Measurements from ENCODE around the gene ZNF649. TPM values are rescaled to one million over a fixed set of nuclear protein-coding genes. Genes with fewer than 3 reads are reported as not detected.

ZNF649 gene
- total and polyA plus RNA-seq, 4 donors: 1.5 to 15.3 (median 11.4) TPM

DNA sequence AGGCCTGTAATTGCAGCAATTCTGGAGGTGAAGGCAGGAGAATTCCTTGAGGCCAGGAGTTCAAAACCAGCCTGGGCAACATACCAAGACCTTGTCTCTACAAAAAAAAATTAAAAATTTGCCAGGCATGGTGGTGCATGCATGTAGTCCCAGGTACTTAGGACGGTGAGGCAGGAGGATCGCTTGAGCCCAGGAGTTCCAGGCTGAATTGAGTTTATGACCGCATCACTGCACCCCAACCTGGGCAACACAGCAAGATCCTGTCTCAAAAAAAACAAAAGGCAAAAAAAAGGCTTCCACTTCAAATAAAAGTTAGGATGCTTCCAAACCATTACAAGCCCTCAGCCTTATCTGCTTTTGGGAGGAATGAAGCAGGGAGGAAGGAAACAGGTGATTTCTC is 22.3 kb downstream of the ZNF649 start:
- no peak for ATAC-seq (ENCODE audit: low FRiP score)
- no peaks in the 10 kb centered on the region for H3K27me3 ChIP-seq (ENCODE audit: control insufficient read depth in 1 of 2, insufficient read depth in 2 of 2, low read length in 1 of 2)
- 98% methylated on average over 3 of the region's 3 CpGs for WGBS, 2 donors
- H3K4me1 ChIP-seq (ENCODE audit: control insufficient read depth in 1 of 2, insufficient read depth in 2 of 2, low read length in 2 of 2): no peaks in the 10 kb centered on the region
- H3K36me3 ChIP-seq (ENCODE audit: control insufficient read depth in 1 of 2, insufficient read depth in 2 of 2, low read length in 1 of 2): peaks cover 16 to 25% of the 10 kb centered on the region in 2 donors
- no peak overlapping the region for H3K4me3 ChIP-seq (ENCODE audit: low read length in 2 of 2)
- intact Hi-C loops (cut with DNase I): no loop called here
- no peak for DNase-seq
- H3K9me3 ChIP-seq (ENCODE audit: control insufficient read depth, low read length): peaks cover 13% of the 10 kb centered on the region
- no peak overlapping the region for H3K27ac ChIP-seq (ENCODE audit: low read depth in 1 of 2, low read length in 2 of 2)

DNA sequence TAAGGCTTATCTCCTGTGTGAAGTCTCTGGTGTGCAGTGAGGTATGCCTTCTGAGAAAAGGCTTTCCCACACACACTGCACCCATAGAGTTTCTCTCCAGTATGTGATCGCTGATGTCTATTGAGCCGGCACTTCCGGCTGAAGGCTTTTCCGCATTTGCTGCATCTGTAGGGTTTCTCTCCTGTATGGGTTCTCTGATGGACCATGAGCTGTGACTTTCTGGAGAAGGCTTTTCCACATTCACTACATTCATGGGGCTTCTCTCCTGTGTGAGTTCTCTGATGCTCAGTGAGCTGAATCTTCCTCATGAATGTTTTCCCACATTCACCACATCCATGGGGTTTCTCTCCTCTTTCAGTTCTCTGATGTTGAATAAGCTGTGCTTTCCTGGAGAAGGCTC is 31.7 kb downstream of the ZNF649 start:
- WGBS, 2 donors: 97 to 99% methylated on average over 4 of the region's 4 CpGs
- Histone ChIP-seq H3K27me3 (ENCODE audit: control insufficient read depth in 1 of 2, insufficient read depth in 2 of 2, low read length in 1 of 2) (no peaks in the 10 kb centered on the region), H3K4me1 (ENCODE audit: control insufficient read depth in 1 of 2, insufficient read depth in 2 of 2, low read length in 2 of 2) (no peaks in the 10 kb centered on the region), H3K36me3 (ENCODE audit: control insufficient read depth in 1 of 2, insufficient read depth in 2 of 2, low read length in 1 of 2) (peaks cover 18 to 38% of the 10 kb centered on the region in 2 donors), H3K27ac (ENCODE audit: low read depth in 1 of 2, low read length in 2 of 2) (no peak overlapping the region), H3K4me3 (ENCODE audit: low read length in 2 of 2) (no peak overlapping the region), H3K9me3 (ENCODE audit: control insufficient read depth, low read length) (peaks cover 39% of the 10 kb centered on the region)
- no peak for ATAC-seq (ENCODE audit: low FRiP score)
- DNase-seq: no peak
- intact Hi-C loops (cut with DNase I): no loop called here

DNA sequence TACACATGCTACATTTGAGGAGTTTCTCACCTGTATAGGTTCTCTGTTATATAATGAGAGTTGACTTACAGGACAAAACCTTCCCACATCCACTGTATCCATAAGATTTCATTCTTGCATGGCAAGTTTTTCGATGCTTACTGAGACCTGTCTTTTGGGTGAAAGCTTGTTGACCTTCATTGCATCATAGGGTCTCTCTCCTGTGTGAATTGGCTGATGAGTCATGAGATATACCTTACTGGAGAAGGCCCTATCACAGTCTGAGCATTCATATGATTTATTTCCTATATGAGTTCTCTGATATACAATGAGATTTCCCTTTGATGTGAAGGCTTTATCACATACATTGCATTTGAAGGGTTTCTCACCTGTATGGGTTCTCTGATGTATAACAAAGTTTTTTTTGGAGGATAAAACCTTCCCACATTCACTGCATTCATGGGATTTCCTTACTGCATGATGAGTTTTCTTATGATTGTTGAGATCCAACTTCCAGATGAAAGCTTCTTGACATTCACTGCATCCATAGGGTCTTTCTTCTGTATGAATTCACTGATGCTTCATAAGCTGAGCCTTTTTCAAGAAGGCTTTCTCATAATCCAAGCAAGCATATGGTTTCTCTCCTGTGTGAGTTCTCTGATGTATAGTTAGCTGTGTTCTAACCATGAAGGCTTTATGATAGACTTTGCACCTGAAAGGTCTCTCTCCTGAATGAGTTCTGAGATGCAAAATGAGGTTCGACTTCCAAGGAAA is 42.8 kb downstream of the ZNF649 start:
- ATAC-seq (ENCODE audit: low FRiP score) (no peak), DNase-seq (no peak)
- intact Hi-C loops (cut with DNase I): no loop called here
- H3K36me3 ChIP-seq (ENCODE audit: control insufficient read depth in 1 of 2, insufficient read depth in 2 of 2, low read length in 1 of 2): peaks cover 0 to 2% of the 10 kb centered on the region in 2 donors
- no peaks in the 10 kb centered on the region for H3K4me1 ChIP-seq (ENCODE audit: control insufficient read depth in 1 of 2, insufficient read depth in 2 of 2, low read length in 2 of 2)
- H3K27ac ChIP-seq (ENCODE audit: low read depth in 1 of 2, low read length in 2 of 2): no peak overlapping the region
- no peaks in the 10 kb centered on the region for H3K27me3 ChIP-seq (ENCODE audit: control insufficient read depth in 1 of 2, insufficient read depth in 2 of 2, low read length in 1 of 2)
- H3K4me3 ChIP-seq (ENCODE audit: low read length in 2 of 2): no peak overlapping the region
- H3K9me3 ChIP-seq (ENCODE audit: control insufficient read depth, low read length): peaks cover 25% of the 10 kb centered on the region
- WGBS, 2 donors: 94 to 97% methylated on average over 2 of the region's 2 CpGs

Other genes starting within 250 kb of the ZNF649 start
- gene SPACA6, start 211.7 kb downstream of the ZNF649 start, total RNA-seq: 10 to 100 TPM; 37.3 to 53.0 TPM
- 100 to 1,000 TPM in 1 of 2 donors, 10 to 100 TPM in 1; 21.3 to 103 TPM for gene SPACA6, start 211.7 kb downstream of the ZNF649 start, polyA plus RNA-seq
- 1 to 10 TPM; 4.6 to 5.4 TPM for gene HAS1, start 181.0 kb downstream of the ZNF649 start, total RNA-seq
- not detected for gene HAS1, start 181.0 kb downstream of the ZNF649 start, polyA plus RNA-seq
- gene FPR1, start 153.1 kb downstream of the ZNF649 start, total RNA-seq: 10 to 100 TPM; 19.0 to 37.1 TPM
- gene FPR1, start 153.1 kb downstream of the ZNF649 start, polyA plus RNA-seq: 10 to 100 TPM in 1 of 2 donors, under 1 TPM in 1; 0.77 to 13.5 TPM
- gene FPR2, start 143.8 kb downstream of the ZNF649 start, total RNA-seq: 1 to 10 TPM; 2.7 to 3.9 TPM
- gene FPR2, start 143.8 kb downstream of the ZNF649 start, polyA plus RNA-seq: 1 to 10 TPM in 1 of 2 donors, under 1 TPM in 1; 0.18 to 2.6 TPM
- 10 to 100 TPM; 21.2 to 25.1 TPM for gene FPR3, start 109.9 kb downstream of the ZNF649 start, total RNA-seq
- 10 to 100 TPM in 1 of 2 donors, 1 to 10 TPM in 1; 1.7 to 11.9 TPM for gene FPR3, start 109.9 kb downstream of the ZNF649 start, polyA plus RNA-seq
- gene ZNF577, start 17.1 kb downstream of the ZNF649 start, total RNA-seq: 10 to 100 TPM; 12.5 to 24.2 TPM
- 10 to 100 TPM in 1 of 2 donors, 1 to 10 TPM in 1; 4.5 to 61.1 TPM for gene ZNF577, start 17.1 kb downstream of the ZNF649 start, polyA plus RNA-seq
- 1 to 10 TPM; 6.4 to 8.8 TPM for gene ZNF613, start 22.5 kb upstream of the ZNF649 start, total RNA-seq
- gene ZNF613, start 22.5 kb upstream of the ZNF649 start, polyA plus RNA-seq: 1 to 10 TPM; 6.3 to 8.7 TPM
- gene ZNF350, start 81.8 kb upstream of the ZNF649 start, total RNA-seq: 10 to 100 TPM; 13.2 to 17.7 TPM
- gene ZNF350, start 81.8 kb upstream of the ZNF649 start, polyA plus RNA-seq: 10 to 100 TPM in 1 of 2 donors, 1 to 10 TPM in 1; 9.9 to 11.9 TPM
- gene ZNF615, start 103.2 kb upstream of the ZNF649 start, total RNA-seq: 10 to 100 TPM; 11.7 to 18.9 TPM
- gene ZNF615, start 103.2 kb upstream of the ZNF649 start, polyA plus RNA-seq: 10 to 100 TPM in 1 of 2 donors, 1 to 10 TPM in 1; 4.6 to 10.1 TPM
- gene ZNF614, start 123.4 kb upstream of the ZNF649 start, total RNA-seq: 1 to 10 TPM; 8.1 to 9.3 TPM
- gene ZNF614, start 123.4 kb upstream of the ZNF649 start, polyA plus RNA-seq: 1 to 10 TPM; 3.8 to 4.3 TPM
- gene ZNF432, start 143.8 kb upstream of the ZNF649 start, total RNA-seq: 10 to 100 TPM; 21.4 to 22.0 TPM
- 10 to 100 TPM in 1 of 2 donors, 1 to 10 TPM in 1; 4.1 to 14.3 TPM for gene ZNF432, start 143.8 kb upstream of the ZNF649 start, polyA plus RNA-seq
- gene ZNF841, start 190.7 kb upstream of the ZNF649 start, total RNA-seq: 10 to 100 TPM; 33.8 to 40.7 TPM
- 10 to 100 TPM in 1 of 2 donors, under 1 TPM in 1; 0.88 to 19.6 TPM for gene ZNF841, start 190.7 kb upstream of the ZNF649 start, polyA plus RNA-seq
- 10 to 100 TPM in 1 of 2 donors, 1 to 10 TPM in 1; 8.1 to 11.0 TPM for gene ZNF616, start 234.9 kb upstream of the ZNF649 start, total RNA-seq
- 1 to 10 TPM in 1 of 2 donors, under 1 TPM in 1; 0.88 to 2.1 TPM for gene ZNF616, start 234.9 kb upstream of the ZNF649 start, polyA plus RNA-seq